Loucy (cell line): ENCODE measurements around the gene CRYBB3.

ENCODE experiments used
- H2AFZ ChIP-seq: fragments of 200-600 bp; sonication (generic); 2 replicates; pipeline ENCODE4 v1.6.0; 2016; ENCODE audit warnings: antibody characterized with exemption, mild to moderate bottlenecking, low read length, moderate library complexity
- H3F3A ChIP-seq: fragments of 200-600 bp; 2 replicates; pipeline ENCODE4 v1.6.0; 2016; ENCODE audit warnings: antibody characterized with exemption, low read depth, mild to moderate bottlenecking
- H3K27me3 ChIP-seq: fragments of 200-600 bp; sonication (generic); 2 replicates; pipeline ENCODE4 v1.6.1; 2014; ENCODE audit warnings: low read length, mild to moderate bottlenecking; ENCODE audit not compliant: insufficient read depth, poor library complexity, severe bottlenecking
- H3K36me3 ChIP-seq: fragments of 200-600 bp; sonication (generic); 2 replicates; pipeline ENCODE4 v1.6.1; 2016; ENCODE audit warnings: low read length; ENCODE audit not compliant: insufficient read depth
- H3K4me1 ChIP-seq: fragments of 200-600 bp; sonication (generic); 2 replicates; pipeline ENCODE4 v1.5.1; 2014; ENCODE audit warnings: low read length, mild to moderate bottlenecking; ENCODE audit not compliant: insufficient read depth, poor library complexity, severe bottlenecking
- H3K4me2 ChIP-seq: fragments of 200-600 bp; sonication (generic); 2 replicates; pipeline ENCODE4 v1.6.0; 2014; ENCODE audit warnings: antibody characterized with exemption, low read length, low read depth, mild to moderate bottlenecking; ENCODE audit not compliant: poor library complexity, severe bottlenecking
- H3K4me3 ChIP-seq: fragments of 200-600 bp; sonication (generic); 2 replicates; pipeline ENCODE4 v1.5.1; 2014; ENCODE audit warnings: low read length, mild to moderate bottlenecking, mixed read lengths; ENCODE audit not compliant: poor library complexity, severe bottlenecking
- H3K79me2 ChIP-seq: fragments of 200-600 bp; sonication (generic); 2 replicates; pipeline ENCODE4 v1.6.1; 2014; ENCODE audit warnings: low read length; ENCODE audit not compliant: insufficient read depth
- H3K9ac ChIP-seq: fragments of 200-600 bp; sonication (generic); 2 replicates; pipeline ENCODE4 v1.6.0; 2014; ENCODE audit warnings: mild to moderate bottlenecking, low read depth, low read length, moderate library complexity; ENCODE audit not compliant: poor library complexity, severe bottlenecking
- H3K9me2 ChIP-seq: fragments of 200-600 bp; sonication (generic); replicated peaks from 2 replicates; pipeline ENCODE4 v1.6.1; 2016; ENCODE audit warnings: low read depth, low read length, mixed read lengths
- H3K9me3 ChIP-seq: fragments of 200-600 bp; sonication (generic); 2 replicates; pipeline ENCODE4 v1.6.1; 2014; ENCODE audit warnings: mild to moderate bottlenecking, antibody characterized with exemption, low read length, low read depth; ENCODE audit not compliant: insufficient read depth
- H4K20me1 ChIP-seq: fragments of 200-600 bp; sonication (generic); 2 replicates; pipeline ENCODE4 v1.6.0; 2014; ENCODE audit warnings: antibody characterized with exemption, low read length, mild to moderate bottlenecking; ENCODE audit not compliant: insufficient read depth, poor library complexity, severe bottlenecking
- EZH2phosphoT487 ChIP-seq: fragments of 200-600 bp; IDR thresholded peaks from 2 replicates; pipeline ENCODE4 v1.6.1; 2018; ENCODE audit warnings: antibody characterized with exemption, mild to moderate bottlenecking, moderate library complexity, borderline replicate concordance
- TF ChIP-seq, protein P1 (sequence below): fragments of 200-600 bp; sonication (generic); conservative IDR thresholded peaks from 2 replicates; pipeline ENCODE4 v1.5.1; 2014; ENCODE audit warnings: mild to moderate bottlenecking, antibody characterized with exemption, low read length

CRYBB3 gene

DNA sequence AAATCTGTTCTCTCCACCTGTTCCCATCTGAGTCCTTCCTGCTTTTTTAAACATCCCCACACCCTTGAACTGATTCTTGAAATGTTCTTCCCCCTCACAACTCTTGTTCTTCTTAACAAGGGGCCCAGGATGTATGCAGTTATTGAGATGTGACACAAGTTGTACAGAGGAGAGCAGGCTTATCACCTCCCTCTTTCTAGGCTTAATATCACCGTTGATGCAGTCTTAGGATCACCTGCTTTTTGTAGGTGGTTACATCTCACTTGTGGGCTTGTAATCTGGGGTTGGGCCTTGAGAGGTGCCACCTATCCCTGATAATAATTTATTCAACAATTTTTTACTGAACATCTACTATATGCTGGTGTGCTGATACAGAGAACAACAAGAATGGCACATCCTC lies 6.2 kb downstream of the CRYBB3 start:
- Histone ChIP-seq H3K9me2 (no peaks in the 10 kb centered on the region), H3F3A (no peaks in the 10 kb centered on the region), H4K20me1 (no peaks in the 10 kb centered on the region), H3K79me2 (no peaks in the 10 kb centered on the region), H3K9ac (no peak overlapping the region), H3K4me1 (no peaks in the 10 kb centered on the region), H3K36me3 (no peaks in the 10 kb centered on the region), H3K27me3 (no peaks in the 10 kb centered on the region), H3K4me3 (no peak overlapping the region), H3K9me3 (no peaks in the 10 kb centered on the region), H2AFZ (no peak overlapping the region), H3K4me2 (no peak overlapping the region)
- no peak for TF ChIP-seq EZH2phosphoT487
- TF ChIP-seq, protein P1, sequence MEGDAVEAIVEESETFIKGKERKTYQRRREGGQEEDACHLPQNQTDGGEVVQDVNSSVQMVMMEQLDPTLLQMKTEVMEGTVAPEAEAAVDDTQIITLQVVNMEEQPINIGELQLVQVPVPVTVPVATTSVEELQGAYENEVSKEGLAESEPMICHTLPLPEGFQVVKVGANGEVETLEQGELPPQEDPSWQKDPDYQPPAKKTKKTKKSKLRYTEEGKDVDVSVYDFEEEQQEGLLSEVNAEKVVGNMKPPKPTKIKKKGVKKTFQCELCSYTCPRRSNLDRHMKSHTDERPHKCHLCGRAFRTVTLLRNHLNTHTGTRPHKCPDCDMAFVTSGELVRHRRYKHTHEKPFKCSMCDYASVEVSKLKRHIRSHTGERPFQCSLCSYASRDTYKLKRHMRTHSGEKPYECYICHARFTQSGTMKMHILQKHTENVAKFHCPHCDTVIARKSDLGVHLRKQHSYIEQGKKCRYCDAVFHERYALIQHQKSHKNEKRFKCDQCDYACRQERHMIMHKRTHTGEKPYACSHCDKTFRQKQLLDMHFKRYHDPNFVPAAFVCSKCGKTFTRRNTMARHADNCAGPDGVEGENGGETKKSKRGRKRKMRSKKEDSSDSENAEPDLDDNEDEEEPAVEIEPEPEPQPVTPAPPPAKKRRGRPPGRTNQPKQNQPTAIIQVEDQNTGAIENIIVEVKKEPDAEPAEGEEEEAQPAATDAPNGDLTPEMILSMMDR = no peak

DNA sequence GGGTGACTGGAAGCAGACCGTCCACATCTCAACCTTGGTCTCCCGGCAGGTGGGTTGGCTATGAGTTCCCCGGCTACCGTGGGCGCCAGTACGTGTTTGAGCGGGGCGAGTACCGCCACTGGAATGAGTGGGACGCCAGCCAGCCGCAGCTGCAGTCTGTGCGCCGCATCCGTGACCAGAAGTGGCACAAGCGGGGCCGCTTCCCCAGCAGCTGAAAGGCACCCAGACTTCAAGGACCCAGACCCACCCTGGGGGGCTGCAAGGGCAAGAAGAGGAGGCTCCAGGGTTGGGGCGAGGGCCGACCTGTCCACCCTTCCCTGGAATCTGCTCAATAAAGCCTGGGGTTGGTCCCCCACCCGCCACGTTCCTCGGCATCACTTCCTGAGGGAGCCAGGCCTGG lies 7.3 kb downstream of the CRYBB3 start:
- Histone ChIP-seq H3K9ac (no peak overlapping the region), H3K36me3 (no peaks in the 10 kb centered on the region), H3K4me3 (no peak overlapping the region), H3K4me1 (no peaks in the 10 kb centered on the region), H4K20me1 (no peaks in the 10 kb centered on the region), H3K4me2 (no peak overlapping the region), H3K79me2 (no peaks in the 10 kb centered on the region), H3K9me3 (no peaks in the 10 kb centered on the region), H3K27me3 (no peaks in the 10 kb centered on the region), H3K9me2 (no peaks in the 10 kb centered on the region), H2AFZ (no peak overlapping the region), H3F3A (no peaks in the 10 kb centered on the region)
- no peak for TF ChIP-seq EZH2phosphoT487
- TF ChIP-seq, protein P1 = no peak

DNA sequence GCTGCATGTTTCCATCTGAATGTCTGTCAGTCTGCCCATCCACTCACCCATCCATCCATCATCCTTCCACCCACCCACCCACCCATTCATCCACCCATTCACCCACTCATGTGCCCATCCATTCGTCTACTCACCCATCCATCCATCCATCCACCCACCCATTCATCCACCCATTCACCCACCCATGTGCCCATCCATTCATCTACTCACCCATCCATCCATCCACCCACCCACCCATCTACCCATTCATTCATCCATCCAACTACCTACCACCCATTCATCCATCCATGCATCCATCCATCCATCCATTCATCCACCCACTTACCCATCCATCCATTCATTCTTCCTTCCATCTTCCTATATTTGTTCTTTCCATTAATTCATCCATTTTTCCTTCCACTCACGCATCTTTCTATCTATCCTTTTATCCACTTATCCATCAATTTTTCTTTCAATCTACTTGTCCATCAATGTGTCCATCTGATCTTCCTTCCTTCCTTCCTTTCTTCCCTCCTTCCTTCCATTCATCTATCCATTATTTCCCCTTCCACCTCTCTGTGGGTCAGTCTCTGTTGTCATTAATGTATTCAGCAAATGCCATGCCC lies 8.0 kb downstream of the CRYBB3 start:
- H3K4me2 ChIP-seq = no peak overlapping the region
- H3K36me3 ChIP-seq = no peaks in the 10 kb centered on the region
- H3K9ac ChIP-seq = no peak overlapping the region
- H3K9me3 ChIP-seq = no peaks in the 10 kb centered on the region
- no peaks in the 10 kb centered on the region for H3K4me1 ChIP-seq
- H3K4me3 ChIP-seq = no peak overlapping the region
- H3F3A ChIP-seq = no peaks in the 10 kb centered on the region
- H2AFZ ChIP-seq = no peak overlapping the region
- no peak for TF ChIP-seq EZH2phosphoT487
- TF ChIP-seq, protein P1 = no peak
- H3K9me2 ChIP-seq = no peaks in the 10 kb centered on the region
- H3K27me3 ChIP-seq = no peaks in the 10 kb centered on the region
- H3K79me2 ChIP-seq = no peaks in the 10 kb centered on the region
- no peaks in the 10 kb centered on the region for H4K20me1 ChIP-seq
